HEK293 (cell line): ENCODE data around the gene SMIM41.

Experiments used
- CTCF ChIP-seq: fragments of 450-650 bp; formaldehyde crosslinking; IDR thresholded peaks from 2 replicates; pipeline ENCODE4 v1.5.1; 2016; ENCODE audit warnings: missing biosample characterization, missing genetic modification characterization
- ZFHX2 ChIP-seq: fragments of 450-650 bp; formaldehyde crosslinking; conservative IDR thresholded peaks from 2 replicates; pipeline ENCODE4 v1.5.1; 2016; ENCODE audit warnings: missing biosample characterization, missing genetic modification characterization

GRCh38 chr12:52046859-52047258, 32.6 kb upstream of the SMIM41 start:
- TF ChIP-seq CTCF (no peak), ZFHX2 (tag by site-specific recombination) (no peak)
